GM12878 (cell line): ENCODE data around the gene POR. TPM values are rescaled to one million over a fixed set of nuclear protein-coding genes. Genes with fewer than 3 reads are reported as not detected.

Source experiments
- ATF2 ChIP-seq: IDR thresholded peaks from 2 replicates; pipeline ENCODE4 v1.6.1; 2012; ENCODE audit warnings: low read length, inconsistent platforms
- BACH1 ChIP-seq: fragments of 450-650 bp; IDR thresholded peaks from 2 replicates; pipeline ENCODE4 v1.6.1; 2017; ENCODE audit warnings: mild to moderate bottlenecking, borderline replicate concordance
- BCLAF1 ChIP-seq: fragments of 450-650 bp; IDR thresholded peaks from 2 replicates; pipeline ENCODE4 v1.6.1; 2017; ENCODE audit warnings: antibody characterized with exemption, mild to moderate bottlenecking, moderate library complexity
- BMI1 ChIP-seq: fragments of 450-650 bp; IDR thresholded peaks from 2 replicates; pipeline ENCODE4 v1.6.1; 2016; ENCODE audit warnings: mild to moderate bottlenecking, moderate library complexity, borderline replicate concordance
- DPF2 ChIP-seq: fragments of 450-650 bp; IDR thresholded peaks from 2 replicates; pipeline ENCODE4 v1.6.1; 2017; ENCODE audit warnings: mild to moderate bottlenecking
- GATAD2B ChIP-seq: fragments of 450-650 bp; conservative IDR thresholded peaks from 2 replicates; pipeline ENCODE4 v1.6.1; 2017; ENCODE audit warnings: low read depth, mild to moderate bottlenecking, moderate library complexity
- MLLT1 ChIP-seq: fragments of 450-650 bp; IDR thresholded peaks from 2 replicates; pipeline ENCODE4 v1.6.1; 2016; ENCODE audit warnings: mild to moderate bottlenecking
- NR2C1 ChIP-seq: fragments of 450-650 bp; IDR thresholded peaks from 2 replicates; pipeline ENCODE4 v1.6.1; 2017; ENCODE audit warnings: antibody characterized with exemption, mild to moderate bottlenecking, moderate library complexity
- PAX8 ChIP-seq: fragments of 450-650 bp; IDR thresholded peaks from 2 replicates; pipeline ENCODE4 v1.6.1; 2017; ENCODE audit warnings: mild to moderate bottlenecking, moderate library complexity
- POLR2AphosphoS5 ChIP-seq: IDR thresholded peaks from 2 replicates; pipeline ENCODE4 v1.6.1; 2011; ENCODE audit warnings: mild to moderate bottlenecking, low read length, inconsistent platforms
- RAD51 ChIP-seq: fragments of 450-650 bp; IDR thresholded peaks from 2 replicates; pipeline ENCODE4 v1.6.1; 2016; ENCODE audit warnings: moderate library complexity, mild to moderate bottlenecking, inconsistent platforms
- SMARCA5 ChIP-seq: fragments of 450-650 bp; IDR thresholded peaks from 2 replicates; pipeline ENCODE4 v1.6.1; 2017; ENCODE audit warnings: mild to moderate bottlenecking
- SRF ChIP-seq, 2 experiments: IDR thresholded peaks; 2 replicates each; pipeline ENCODE4 v1.6.1; 2011; ENCODE audit warnings: low read depth in 2 of 2, low read length in 2 of 2, mild to moderate bottlenecking in 1 of 2, moderate library complexity in 1 of 2
- SUZ12 ChIP-seq: fragments of 200-600 bp; sonication (generic); IDR thresholded peaks from one replicate; pipeline ENCODE4 v1.6.1; 2018; ENCODE audit warnings: antibody characterized with exemption, mild to moderate bottlenecking; ENCODE audit not compliant: unreplicated experiment
- ZBTB4 ChIP-seq: fragments of 450-650 bp; formaldehyde crosslinking; IDR thresholded peaks from 2 replicates; pipeline ENCODE4 v1.4.0; 2022; ENCODE audit warnings: mild to moderate bottlenecking, moderate library complexity
- ZNF687 ChIP-seq: fragments of 450-650 bp; IDR thresholded peaks from 2 replicates; pipeline ENCODE4 v1.6.1; 2017; ENCODE audit warnings: mild to moderate bottlenecking, moderate library complexity
- polyA plus RNA-seq, 11 experiments: library from polyadenylated mRNA; depleted of rRNA in 4 of 11; unstranded in 6 of 11; stranded (reverse) in 5 of 11; fragments of >200 nt; fragmentation: Nextera tagmentation in 4 of 11; fragmentation: Illumina TruSeq in 1 of 11; extraction: Ambion mirVana in 4 of 11; extraction: Trizol in 1 of 11; gene quantifications; 1 replicate in 1 of 11; 2 replicates in 10 of 11; pipeline versions ENCODE4 v1.2.1 to v1.2.3, GENCODE V29; 2011 to 2016; ENCODE audit warnings: inconsistent platforms in 2 of 11, missing spikeins in 2 of 11, low read depth in 1 of 11
- total RNA-seq, 4 experiments: library from RNA; depleted of rRNA in 3 of 4; stranded (reverse); fragments of >200 nt in 3 of 4; fragmentation: Illumina TruSeq in 1 of 4; extraction: Trizol in 1 of 4; gene quantifications; 2 replicates each; pipeline versions ENCODE4 v1.2.1 to v1.2.3, GENCODE V29; 2013 to 2021

Gene POR
- total and polyA plus RNA-seq, 10 of the 15 experiments (the other 5 are each of a cell fraction or from before 2014, with no cell fraction given): 2.2 to 75.8 (median 35.9) TPM

- TF ChIP-seq BCLAF1 (peak; percentile 97), SUZ12 (no peak), ZNF687 (peak; percentile 87), BMI1 (peak; percentile 68; the same call in 1 of the 2 replicates), GATAD2B (peak; percentile 99), ZBTB4 (CRISPR knock-in tag) (no peak), SMARCA5 (peak; percentile 88; the same call in 1 of the 2 replicates), BACH1 (peak; percentile 96), PAX8 (no peak), SRF (IDR thresholded peaks at IDR 0.05; ENCODE audit: low read depth in 2 of 2, low read length in 2 of 2) (peak in 1 of 2 experiments; percentile 58; a peak in 1 of 4 replicates), RAD51 (no peak), DPF2 (peak; percentile 83), POLR2AphosphoS5 (peak; percentile 99), ATF2 (no peak), MLLT1 (no peak), NR2C1 (peak; percentile 54)
Observed at GRCh38 chr7:75914655-75915415, at the start of gene POR (continued).
